Small intestine (tissue), 7 donors: ENCODE data around the gene TTC23. TPM values are rescaled to one million over a fixed set of nuclear protein-coding genes. Genes with fewer than 3 reads are reported as not detected.

Experiments
- DNase-seq, 2 donors: peaks; one replicate each; pipeline versions ENCODE4 v3.0.0 to v3.0.0-alpha.2; 2013
- FAIRE-seq: peaks from 2 replicates; lab custom pipeline; 2012; peaks lifted over from hg19 to GRCh38; lab: Jason Lieb, UNC
- H3K27ac ChIP-seq, 3 donors: one replicate each; pipeline ENCODE4 v1.5.1; 2013; ENCODE audit warnings: low read length in 2 of 3, mild to moderate bottlenecking in 2 of 3, control low read depth in 1 of 3, inconsistent platforms in 1 of 3, low read depth in 1 of 3, moderate library complexity in 1 of 3
- H3K27me3 ChIP-seq, 3 donors: one replicate each; pipeline ENCODE4 v1.6.1; 2013; ENCODE audit warnings: low read length in 3 of 3, inconsistent platforms in 1 of 3; ENCODE audit not compliant: control insufficient read depth in 3 of 3, insufficient read depth in 3 of 3
- H3K36me3 ChIP-seq, 3 donors: one replicate each; pipeline ENCODE4 v1.6.1; 2013; ENCODE audit warnings: low read length in 3 of 3, inconsistent platforms in 1 of 3, low read depth in 1 of 3, mild to moderate bottlenecking in 1 of 3, moderate library complexity in 1 of 3; ENCODE audit not compliant: control insufficient read depth in 3 of 3, insufficient read depth in 2 of 3
- H3K4me1 ChIP-seq, 3 donors: one replicate each; pipeline ENCODE4 v1.6.1; 2013; ENCODE audit warnings: low read length in 2 of 3, inconsistent platforms in 1 of 3, low read depth in 1 of 3, mild to moderate bottlenecking in 1 of 3, moderate library complexity in 1 of 3; ENCODE audit not compliant: control insufficient read depth in 3 of 3, insufficient read depth in 2 of 3
- H3K4me3 ChIP-seq, 3 donors: one replicate each; pipeline ENCODE4 v1.5.1; 2013; ENCODE audit warnings: low read length in 3 of 3, control low read depth in 1 of 3, inconsistent platforms in 1 of 3, low read depth in 1 of 3, mild to moderate bottlenecking in 1 of 3, moderate library complexity in 1 of 3
- H3K9me3 ChIP-seq, 2 donors: one replicate each; pipeline ENCODE4 v1.6.1; 2013; ENCODE audit warnings: low read depth in 1 of 2, low read length in 1 of 2; ENCODE audit not compliant: control insufficient read depth in 2 of 2, insufficient read depth in 1 of 2
- WGBS, 3 donors: extraction: QIAGEN DNeasy Blood & Tissue Kit; methylation state at CpG; one replicate each; pipeline ENCODE4 v1.1.7; 2013; 5-methylcytosine and 5-hydroxymethylcytosine counted together
- polyA plus RNA-seq, 4 donors: library from polyadenylated mRNA; stranded (reverse) in 3 of 4; unstranded in 1 of 4; fragments of 200-250 nt in 3 of 4; fragments of 120-200 nt in 1 of 4; gene quantifications; one replicate each; pipeline versions ENCODE4 v1.2.1 to v1.2.3, GENCODE V29; 2013
- donor health status: healthy with polysubstance abuse.
- donor health status: control.
- donor health status: control.
- donor health status: Bipolar disorder and iron deficiency.
- donor health status: healthy.

Gene TTC23
- polyA plus RNA-seq, 4 donors: 3.6 to 17.2 (median 6.3) TPM

DNA sequence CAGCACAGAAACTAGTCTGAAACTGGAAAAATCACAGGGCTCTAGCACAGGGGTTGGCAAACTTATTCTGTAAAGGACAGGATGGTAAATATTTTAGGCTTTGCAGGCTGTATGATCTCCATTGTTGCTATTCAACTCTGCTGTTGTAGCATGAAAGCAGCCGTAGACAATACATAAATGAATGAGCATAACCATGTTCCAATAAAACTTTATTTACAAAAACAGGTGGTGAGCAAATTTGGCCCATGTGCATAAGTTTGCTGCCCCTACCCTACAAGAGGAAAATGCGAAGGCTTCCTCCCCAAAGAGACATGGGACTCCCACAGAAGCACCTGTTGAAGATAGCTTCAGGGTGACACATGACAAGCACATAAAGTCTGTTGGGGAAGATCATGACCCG lies 85.3 kb downstream of the TTC23 start:
- Histone ChIP-seq H3K27me3 (no peaks in the 10 kb centered on the region), H3K36me3 (peaks cover 0 to 32% (median 0%) of the 10 kb centered on the region in 3 donors), H3K9me3 (no peaks in the 10 kb centered on the region), H3K27ac (no peak overlapping the region), H3K4me1 (no peaks in the 10 kb centered on the region), H3K4me3 (no peak overlapping the region)
- DNase-seq (no peak), FAIRE-seq (no peak)
- WGBS, 3 donors: 91 to 97% (median 96%) methylated on average over 3 of the region's 3 CpGs

DNA sequence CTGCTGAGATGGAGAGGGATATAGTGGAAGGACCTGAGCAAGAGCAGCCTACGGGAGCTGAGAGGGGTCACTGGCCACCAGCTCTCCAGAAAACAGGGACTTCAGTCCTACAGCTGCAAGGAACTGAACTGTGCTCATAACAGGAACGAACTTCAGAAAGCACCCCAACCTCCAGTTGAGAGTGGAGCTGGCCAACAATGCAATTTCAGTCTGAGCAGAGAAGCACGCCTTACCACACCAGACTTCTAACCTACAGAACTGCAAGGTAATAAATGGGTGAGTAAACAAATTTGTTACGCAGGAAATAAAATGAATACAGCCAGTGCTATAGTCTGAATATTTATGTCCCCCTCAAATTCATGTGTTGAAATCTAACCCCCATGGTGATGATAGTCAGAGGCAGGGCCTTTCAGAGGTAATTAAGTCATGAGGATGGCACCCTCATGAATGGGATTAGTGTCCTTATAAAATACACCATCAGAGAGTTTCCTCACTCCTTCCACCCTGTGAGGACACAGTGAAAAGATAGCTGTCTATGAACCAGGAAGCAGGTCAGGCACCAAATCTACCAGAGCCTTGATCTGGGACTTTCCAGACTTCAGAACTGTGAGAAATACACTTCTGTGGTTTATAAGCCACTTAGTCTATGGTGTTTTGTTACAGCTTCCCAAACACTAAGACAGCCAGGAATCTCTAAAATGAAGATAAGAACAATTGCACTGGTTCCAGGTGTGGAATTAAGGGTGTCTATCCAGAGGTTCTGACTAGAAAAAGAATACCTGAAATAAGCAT lies 85.9 kb downstream of the TTC23 start:
- H3K27ac ChIP-seq: no peak overlapping the region

DNA sequence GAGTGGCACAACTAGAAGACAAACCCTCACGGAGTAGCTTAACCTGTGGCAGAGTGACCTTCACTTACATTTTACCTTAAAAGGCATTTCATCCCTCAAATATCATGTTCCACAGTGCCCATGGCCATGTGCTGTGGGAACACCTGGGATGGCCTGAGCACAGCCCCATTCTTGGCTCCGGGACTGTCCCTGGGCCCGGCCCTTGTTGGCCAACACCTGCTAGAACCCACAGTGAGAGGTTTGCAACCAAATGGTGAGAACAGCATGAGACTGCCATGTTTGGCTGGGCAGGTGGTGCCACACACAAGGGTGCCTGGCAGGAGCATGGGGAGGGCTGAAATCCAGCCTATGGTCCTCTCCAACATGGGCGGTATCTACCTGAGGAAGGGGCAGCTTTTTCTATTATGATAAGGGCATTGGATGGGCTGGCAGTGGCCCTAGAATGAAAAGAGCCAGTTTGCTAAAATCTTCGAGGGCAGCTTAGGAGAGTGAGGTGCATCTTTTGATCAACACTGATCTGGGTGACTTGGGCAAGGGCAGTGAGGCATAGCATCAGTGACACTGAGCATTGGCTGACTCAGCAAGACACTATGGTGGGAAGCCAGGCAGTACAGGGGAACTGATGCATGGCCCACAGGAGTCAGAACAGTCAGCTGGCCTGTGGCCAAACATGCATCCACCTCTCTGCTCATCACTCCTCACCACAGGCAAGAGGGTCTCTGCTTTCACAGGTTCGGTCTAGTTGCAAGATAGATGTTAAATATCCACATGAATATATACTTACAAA lies 90.6 kb downstream of the TTC23 start:
- Histone ChIP-seq H3K27ac (no peak overlapping the region), H3K4me1 (peaks cover 0 to 6% (median 2%) of the 10 kb centered on the region in 3 donors), H3K9me3 (peaks cover 0 to 3% of the 10 kb centered on the region in 2 donors), H3K36me3 (peaks cover 0 to 21% (median 2%) of the 10 kb centered on the region in 3 donors), H3K27me3 (no peaks in the 10 kb centered on the region), H3K4me3 (no peak overlapping the region)
- 93 to 96% (median 95%) methylated on average over 6 of the region's 6 CpGs for WGBS, 3 donors
- no peak for FAIRE-seq
- DNase-seq: no peak

More for the DNA sequence above, 85.9 kb downstream of the TTC23 start:
- Histone ChIP-seq H3K9me3 (no peaks in the 10 kb centered on the region), H3K4me3 (no peak overlapping the region), H3K27me3 (no peaks in the 10 kb centered on the region), H3K4me1 (no peaks in the 10 kb centered on the region), H3K36me3 (peaks cover 0 to 32% (median 0%) of the 10 kb centered on the region in 3 donors)
- no peak for DNase-seq
- WGBS, 3 donors: 83 to 88% (median 86%) methylated on average over 4 of the region's 4 CpGs
- no peak for FAIRE-seq

- FAIRE-seq: no peak
Observed at GRCh38 chr15:99157456-99157855, 91.9 kb downstream of the TTC23 start.

GRCh38 chr15:99155961-99156443 lies 93.4 kb downstream of the TTC23 start:
- H3K4me1 ChIP-seq: peaks cover 0 to 6% (median 2%) of the 10 kb centered on the region in 3 donors
- H3K9me3 ChIP-seq: peaks cover 0 to 3% of the 10 kb centered on the region in 2 donors
- H3K4me3 ChIP-seq: no peak overlapping the region
- no peak for FAIRE-seq
- no peaks in the 10 kb centered on the region for H3K27me3 ChIP-seq
- DNase-seq: peak; percentile 52 to 90
- peaks cover 0 to 32% (median 2%) of the 10 kb centered on the region in 3 donors for H3K36me3 ChIP-seq
- H3K27ac ChIP-seq: peak overlapping the region in 1 of 3 donors; percentile 44
- 50 to 71% (median 62%) methylated on average over 9 of the region's 9 CpGs for WGBS, 3 donors

More at GRCh38 chr15:99157456-99157855, 91.9 kb downstream of the TTC23 start:
- H3K4me3 ChIP-seq: no peak overlapping the region
- peaks cover 0 to 6% (median 2%) of the 10 kb centered on the region in 3 donors for H3K4me1 ChIP-seq
- peaks cover 0 to 23% (median 2%) of the 10 kb centered on the region in 3 donors for H3K36me3 ChIP-seq
- H3K27me3 ChIP-seq: no peaks in the 10 kb centered on the region
- DNase-seq: no peak
- no peak overlapping the region for H3K27ac ChIP-seq
- peaks cover 0 to 3% of the 10 kb centered on the region in 2 donors for H3K9me3 ChIP-seq
- 55 to 64% (median 64%) methylated on average over 3 of the region's 3 CpGs for WGBS, 3 donors

- H3K27me3 ChIP-seq: no peaks in the 10 kb centered on the region
- H3K27ac ChIP-seq: no peak overlapping the region
- WGBS, 3 donors: 31 to 54% (median 34%) methylated on average over 2 of the region's 2 CpGs
- H3K4me3 ChIP-seq: no peak overlapping the region
- peaks cover 0 to 6% (median 2%) of the 10 kb centered on the region in 3 donors for H3K4me1 ChIP-seq
- FAIRE-seq (no peak), DNase-seq (peak; percentile 45 to 79)
- peaks cover 0 to 3% of the 10 kb centered on the region in 2 donors for H3K9me3 ChIP-seq
- H3K36me3 ChIP-seq: peaks cover 2 to 40% (median 3%) of the 10 kb centered on the region in 3 donors
Observed at GRCh38 chr15:99154271-99154670, 95.1 kb downstream of the TTC23 start.

DNA sequence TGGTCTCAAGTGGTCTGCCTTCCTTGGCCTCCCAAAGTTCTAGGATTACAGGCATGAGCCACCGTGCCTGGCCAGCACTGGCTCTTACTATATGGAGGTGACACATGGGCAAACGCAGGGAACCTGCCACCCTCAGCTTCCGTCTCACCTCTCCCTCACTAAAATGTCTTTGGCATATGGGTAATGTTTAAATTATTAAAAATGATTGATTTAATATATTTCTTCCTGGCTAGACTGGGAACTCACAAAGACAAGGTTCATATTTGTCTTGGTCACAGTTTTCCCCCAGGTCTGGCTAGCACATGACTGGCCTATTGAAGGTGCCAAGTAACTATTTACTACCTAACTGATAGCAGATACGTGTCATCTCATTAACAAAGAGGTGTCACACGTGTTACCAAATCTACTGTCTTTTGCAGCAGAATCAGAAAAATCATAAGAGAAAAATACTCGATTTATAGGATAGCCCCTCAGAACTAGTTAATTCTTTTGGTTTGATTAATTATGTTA lies 96.3 kb downstream of the TTC23 start:
- WGBS, 3 donors: 62 to 81% (median 62%) methylated on average over 6 of the region's 6 CpGs
- Histone ChIP-seq H3K4me3 (no peak overlapping the region), H3K27me3 (no peaks in the 10 kb centered on the region), H3K36me3 (peaks cover 2 to 33% (median 3%) of the 10 kb centered on the region in 3 donors), H3K4me1 (peaks cover 0 to 6% (median 2%) of the 10 kb centered on the region in 3 donors), H3K27ac (no peak overlapping the region), H3K9me3 (peaks cover 0 to 3% of the 10 kb centered on the region in 2 donors)
- no peak for FAIRE-seq
- no peak for DNase-seq

GRCh38 chr15:99151156-99151555 lies 98.2 kb downstream of the TTC23 start:
- no peaks in the 10 kb centered on the region for H3K27me3 ChIP-seq
- FAIRE-seq (no peak), DNase-seq (no peak)
- peaks cover 0 to 3% of the 10 kb centered on the region in 2 donors for H3K9me3 ChIP-seq
- H3K4me3 ChIP-seq: no peak overlapping the region
- peaks cover 0 to 6% (median 0%) of the 10 kb centered on the region in 3 donors for H3K4me1 ChIP-seq
- H3K36me3 ChIP-seq: peaks cover 0 to 40% (median 3%) of the 10 kb centered on the region in 3 donors
- H3K27ac ChIP-seq: no peak overlapping the region
- WGBS, 3 donors: 64 to 78% (median 76%) methylated on average over 2 of the region's 2 CpGs
